K562 (cell line): Measurements from ENCODE around the gene ARL14EP. TPM values are rescaled to one million over a fixed set of nuclear protein-coding genes. Genes with fewer than 3 reads are reported as not detected.

Experiments used
- CBX3 ChIP-seq, 2 experiments: IDR thresholded peaks; 1 replicate in 1 of 2; 2 replicates in 1 of 2; pipeline ENCODE4 v1.6.1; 2012; ENCODE audit warnings: inconsistent platforms in 2 of 2, low read length in 2 of 2, borderline replicate concordance in 1 of 2, control low read depth in 1 of 2
- CEBPG ChIP-seq, 3 experiments: fragments of 200-800 bp in 1 of 3; sonication (Bioruptor generic) in 1 of 3; sonication (generic) in 1 of 3; formaldehyde crosslinking in 1 of 3; IDR thresholded peaks in 2 of 3; conservative IDR thresholded peaks in 1 of 3; 2 replicates each; pipeline versions ENCODE4 v1.6.1 to v1.8.0; 2016 to 2022; ENCODE audit warnings: missing compliant biosample characterization in 2 of 3, missing genetic modification characterization in 2 of 3, mild to moderate bottlenecking in 1 of 3, missing genetic modification reagents in 1 of 3
- CREB1 ChIP-seq, 2 experiments: sonication (generic) in 1 of 2; formaldehyde crosslinking in 1 of 2; IDR thresholded peaks; 2 replicates each; pipeline versions ENCODE4 v1.6.1 to v1.8.0; 2012 to 2022; ENCODE audit warnings: inconsistent platforms in 1 of 2, mild to moderate bottlenecking in 1 of 2, missing genetic modification reagents in 1 of 2, moderate library complexity in 1 of 2
- DACH1 ChIP-seq: fragments of 450-650 bp; IDR thresholded peaks from 2 replicates; pipeline ENCODE4 v1.6.1; 2018; ENCODE audit not compliant: partially characterized antibody
- ETV1 ChIP-seq: fragments of 450-650 bp; conservative IDR thresholded peaks from 2 replicates; pipeline ENCODE4 v1.6.1; 2016; ENCODE audit warnings: missing genetic modification characterization, control low read depth, low read depth, missing compliant biosample characterization
- FOXK2 ChIP-seq, 2 experiments: fragments of 450-650 bp; IDR thresholded peaks in 1 of 2; conservative IDR thresholded peaks in 1 of 2; 2 replicates each; pipeline ENCODE4 v1.6.1; 2016; ENCODE audit warnings: low read depth in 2 of 2, mild to moderate bottlenecking in 1 of 2
- JUNB ChIP-seq: fragments of 450-650 bp; formaldehyde crosslinking; conservative IDR thresholded peaks from 2 replicates; pipeline ENCODE4 v1.4.0; 2020; ENCODE audit warnings: mild to moderate bottlenecking
- KDM4B ChIP-seq, 2 experiments: fragments of 450-650 bp in 1 of 2; sonication (generic) in 1 of 2; IDR thresholded peaks; 2 replicates each; pipeline ENCODE4 v1.6.1; 2016 to 2017; ENCODE audit warnings: borderline replicate concordance in 2 of 2, antibody characterized with exemption in 1 of 2, low read depth in 1 of 2, mild to moderate bottlenecking in 1 of 2
- NR2C1 ChIP-seq, 2 experiments: fragments of 450-650 bp; IDR thresholded peaks; 2 replicates each; pipeline ENCODE4 v1.6.1; 2017; ENCODE audit warnings: mild to moderate bottlenecking in 2 of 2, antibody characterized with exemption in 1 of 2, inconsistent platforms in 1 of 2, missing compliant biosample characterization in 1 of 2, missing genetic modification characterization in 1 of 2
- POLR2A ChIP-seq: fragments of 450-650 bp; conservative IDR thresholded peaks from 2 replicates; pipeline ENCODE4 v1.6.1; 2016
- POLR2G ChIP-seq: fragments of 200-400 bp; formaldehyde crosslinking; IDR thresholded peaks from 2 replicates; pipeline ENCODE4 v1.6.1; 2017; ENCODE audit warnings: low read depth, mild to moderate bottlenecking, antibody characterized with exemption, low read length, moderate library complexity
- POLR3G ChIP-seq: IDR thresholded peaks from 2 replicates; pipeline ENCODE4 v1.6.1; 2011; ENCODE audit not compliant: insufficient read length, insufficient replicate concordance; ENCODE audit errors: extremely low read depth
- PPARD ChIP-seq: fragments of 250-450 bp; sonication (Bioruptor Pico); IDR thresholded peaks from 2 replicates; pipeline ENCODE4 v1.8.0; 2022; ENCODE audit warnings: inconsistent platforms, mild to moderate bottlenecking, moderate library complexity
- PRPF4 ChIP-seq: fragments of 200-400 bp; formaldehyde crosslinking; IDR thresholded peaks from one replicate; pipeline ENCODE4 v1.6.1; 2017; ENCODE audit warnings: low read length, low read depth, mild to moderate bottlenecking; ENCODE audit not compliant: insufficient read depth, poor library complexity, severe bottlenecking
- RBM34 ChIP-seq: fragments of 200-400 bp; formaldehyde crosslinking; IDR thresholded peaks from 2 replicates; pipeline ENCODE4 v1.6.1; 2018; ENCODE audit warnings: low read length, borderline replicate concordance; ENCODE audit not compliant: insufficient read depth
- SIN3B ChIP-seq: fragments of 450-650 bp; IDR thresholded peaks from 2 replicates; pipeline ENCODE4 v1.6.1; 2017; ENCODE audit warnings: low read depth, mild to moderate bottlenecking, moderate library complexity
- SMARCA5 ChIP-seq: fragments of 450-650 bp; IDR thresholded peaks from 2 replicates; pipeline ENCODE4 v1.6.1; 2016
- STAT5B ChIP-seq: fragments of 250-450 bp; sonication (Bioruptor Pico); IDR thresholded peaks from 2 replicates; pipeline ENCODE4 v1.8.0; 2021; ENCODE audit warnings: mild to moderate bottlenecking, inconsistent platforms
- TEAD4 ChIP-seq, 2 experiments: sonication (generic) in 1 of 2; formaldehyde crosslinking in 1 of 2; IDR thresholded peaks; 2 replicates each; pipeline versions ENCODE4 v1.6.1 to v1.8.0; 2012 to 2022; ENCODE audit warnings: borderline replicate concordance in 1 of 2, inconsistent platforms in 1 of 2, low read length in 1 of 2, mild to moderate bottlenecking in 1 of 2, missing genetic modification reagents in 1 of 2
- THRAP3 ChIP-seq: fragments of 450-650 bp; IDR thresholded peaks from 2 replicates; pipeline ENCODE4 v1.6.1; 2016; ENCODE audit warnings: mild to moderate bottlenecking, inconsistent platforms, borderline replicate concordance
- ZBTB7A ChIP-seq: IDR thresholded peaks from 2 replicates; pipeline ENCODE4 v1.6.1; 2011; ENCODE audit warnings: low read depth, mild to moderate bottlenecking, low read length, moderate library complexity, borderline replicate concordance; ENCODE audit not compliant: control insufficient read depth
- ZNF436 ChIP-seq: fragments of 250-450, 450-650 bp; sonication (Bioruptor Pico); formaldehyde crosslinking; IDR thresholded peaks from 2 replicates; pipeline ENCODE4 v1.7.0; 2020; ENCODE audit warnings: mild to moderate bottlenecking
- polyA plus RNA-seq, 8 experiments: library from polyadenylated mRNA; depleted of rRNA in 4 of 8; stranded (reverse) in 5 of 8; unstranded in 3 of 8; fragments of >200 nt; fragmentation: Nextera tagmentation in 2 of 8; fragmentation: Illumina TruSeq in 1 of 8; extraction: Ambion mirVana in 2 of 8; extraction: Trizol in 1 of 8; gene quantifications; 2 replicates each; pipeline versions ENCODE4 v1.2.1 to v1.2.3, GENCODE V29; 2011 to 2014; ENCODE audit warnings: inconsistent platforms in 1 of 8, missing spikeins in 1 of 8
- total RNA-seq, 7 experiments: library from RNA; depleted of rRNA in 6 of 7; stranded (reverse); fragments of >200 nt in 6 of 7; fragmentation: Illumina TruSeq in 2 of 7; extraction: Trizol in 2 of 7; gene quantifications; 2 replicates each; pipeline versions ENCODE4 v1.2.1 to v1.2.3, GENCODE V29; 2011 to 2021; ENCODE audit warnings: low replicate concordance in 1 of 7
- TF ChIP-seq, protein P1 (sequence below): sonication (generic); formaldehyde crosslinking; IDR thresholded peaks from 2 replicates; pipeline ENCODE4 v1.8.0; 2022; ENCODE audit warnings: mild to moderate bottlenecking, missing genetic modification reagents
- TF ChIP-seq, protein P2 (sequence below): fragments of 450-650 bp; formaldehyde crosslinking; IDR thresholded peaks from 2 replicates; pipeline ENCODE4 v1.4.0; 2022; ENCODE audit warnings: missing genetic modification characterization

Gene ARL14EP
- total and polyA plus RNA-seq, 9 of the 15 experiments (the other 6 are each of a cell fraction or from before 2014, with no cell fraction given): 11.4 to 42.7 (median 25.9) TPM

DNA sequence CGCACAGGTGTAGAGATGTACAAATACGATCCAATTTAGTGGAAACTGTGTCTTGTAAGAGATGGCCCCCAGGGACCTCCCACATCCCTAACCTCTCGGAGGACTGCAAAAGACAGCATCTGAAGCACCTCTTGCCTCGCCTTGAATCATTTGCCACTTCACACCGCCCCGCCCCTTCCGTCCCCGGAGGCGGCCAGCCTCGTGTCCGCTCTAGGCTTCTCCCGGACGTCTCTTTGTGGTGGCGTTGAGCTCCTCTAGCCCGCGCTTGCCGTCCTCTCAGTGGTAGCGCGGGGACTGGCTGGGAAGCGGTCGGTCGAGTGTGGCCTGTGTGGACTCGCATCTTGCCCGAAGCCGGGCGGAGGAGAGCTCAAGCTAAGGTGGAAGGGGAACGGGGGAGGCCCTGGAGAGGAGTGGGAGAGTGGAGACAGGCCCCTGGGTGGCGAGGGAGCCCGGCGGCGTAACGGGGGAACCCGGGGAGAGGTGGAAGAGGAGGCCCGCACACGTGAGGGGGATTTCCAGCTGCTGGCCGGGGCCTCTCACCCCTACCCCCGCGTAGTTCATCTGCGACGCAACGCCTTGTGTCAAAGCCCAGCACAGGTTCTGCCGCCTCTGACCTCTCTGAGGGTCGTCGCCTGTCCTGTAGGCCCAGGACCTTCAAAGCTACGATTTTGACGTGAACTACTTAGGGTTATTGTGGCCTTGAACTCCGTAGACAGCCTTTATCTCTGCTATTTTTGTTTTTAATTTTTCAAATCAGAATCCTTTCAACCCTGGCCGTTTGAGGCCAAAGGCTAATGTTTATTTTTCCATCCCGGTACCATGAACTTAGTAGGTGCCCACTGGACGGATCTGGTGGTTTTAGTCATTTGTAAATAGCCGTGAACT is at the start of gene ARL14EP (continued):
- TF ChIP-seq CBX3 (IDR thresholded peaks at IDR 0.05; ENCODE audit: borderline replicate concordance in 1 of 2, low read length in 2 of 2) (peak in 1 of 2 experiments; percentile 85; a peak in 2 of 3 replicates), PPARD (CRISPR knock-in tag) (no peak), NR2C1 (IDR thresholded peaks at IDR 0.05) (peak; percentile 84), NR2C1 (tag; IDR thresholded peaks at IDR 0.05) (peak; percentile 50; the same call in 1 of the 2 replicates), POLR3G (no peak), PRPF4 (peak; percentile 26), RBM34 (no peak), STAT5B (CRISPR knock-in tag) (no peak), POLR2G (peak; percentile 100), ZNF436 (CRISPR knock-in tag) (no peak), THRAP3 (no peak), POLR2A (peak; percentile 98), SMARCA5 (no peak), CEBPG (CRISPR knock-in tag; IDR thresholded peaks at IDR 0.05) (peak; percentile 87), CEBPG (tag; conservative IDR thresholded peaks at IDR 0.05 in 1 of 2, IDR thresholded peaks at IDR 0.05 in 1 of 2) (no peak), FOXK2 (conservative IDR thresholded peaks at IDR 0.05 in 1 of 2, IDR thresholded peaks at IDR 0.05 in 1 of 2; ENCODE audit: low read depth in 2 of 2) (peak in 1 of 2 experiments; percentile 61; a peak in 2 of 4 replicates), DACH1 (peak; percentile 59), ETV1 (peak; percentile 75), JUNB (CRISPR knock-in tag) (no peak), TEAD4 (IDR thresholded peaks at IDR 0.05; ENCODE audit: low read length) (0 out of 2 replicates have a peak, but pooled peaks have one; percentile 4), TEAD4 (CRISPR knock-in tag; IDR thresholded peaks at IDR 0.05; ENCODE audit: borderline replicate concordance) (peak; percentile 21; the same call in 1 of the 2 replicates), KDM4B (IDR thresholded peaks at IDR 0.05; ENCODE audit: borderline replicate concordance in 2 of 2, low read depth in 1 of 2) (peak in 1 of 2 experiments; percentile 89; a peak in 1 of 4 replicates), SIN3B (peak; percentile 33; the same call in 1 of the 2 replicates), ZBTB7A (peak; percentile 63; the same call in 1 of the 2 replicates), CREB1 (IDR thresholded peaks at IDR 0.05) (peak; percentile 76), CREB1 (CRISPR knock-in tag; IDR thresholded peaks at IDR 0.05) (peak; percentile 74)
- TF ChIP-seq, protein P1, sequence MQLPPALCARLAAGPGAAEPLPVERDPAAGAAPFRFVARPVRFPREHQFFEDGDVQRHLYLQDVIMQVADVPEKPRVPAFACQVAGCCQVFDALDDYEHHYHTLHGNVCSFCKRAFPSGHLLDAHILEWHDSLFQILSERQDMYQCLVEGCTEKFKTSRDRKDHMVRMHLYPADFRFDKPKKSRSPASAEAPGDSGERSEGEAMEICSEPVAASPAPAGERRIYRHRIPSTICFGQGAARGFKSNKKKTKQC (CRISPR knock-in tag): peak; percentile 85; the same call in 1 of the 2 replicates
- TF ChIP-seq, protein P2, sequence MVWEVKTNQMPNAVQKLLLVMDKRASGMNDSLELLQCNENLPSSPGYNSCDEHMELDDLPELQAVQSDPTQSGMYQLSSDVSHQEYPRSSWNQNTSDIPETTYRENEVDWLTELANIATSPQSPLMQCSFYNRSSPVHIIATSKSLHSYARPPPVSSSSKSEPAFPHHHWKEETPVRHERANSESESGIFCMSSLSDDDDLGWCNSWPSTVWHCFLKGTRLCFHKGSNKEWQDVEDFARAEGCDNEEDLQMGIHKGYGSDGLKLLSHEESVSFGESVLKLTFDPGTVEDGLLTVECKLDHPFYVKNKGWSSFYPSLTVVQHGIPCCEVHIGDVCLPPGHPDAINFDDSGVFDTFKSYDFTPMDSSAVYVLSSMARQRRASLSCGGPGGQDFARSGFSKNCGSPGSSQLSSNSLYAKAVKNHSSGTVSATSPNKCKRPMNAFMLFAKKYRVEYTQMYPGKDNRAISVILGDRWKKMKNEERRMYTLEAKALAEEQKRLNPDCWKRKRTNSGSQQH (CRISPR knock-in tag): no peak
